Vagina (tissue), 2 donors: ENCODE measurements around the gene PCDHGC3. TPM values are rescaled to one million over a fixed set of nuclear protein-coding genes. Genes with fewer than 3 reads are reported as not detected.
A peak's percentile ranks its signal among the peaks of the same experiment; 100 is the strongest.
"Not testable (repeated sequence)": the region's sequence is repeated elsewhere in the genome, so short reads cannot be mapped to it uniquely, and the experiment has no call there.

Source experiments
- DNase-seq, 2 donors: peaks; one replicate each; pipeline ENCODE4 v3.0.0-alpha.2; 2017; ENCODE audit errors: extremely low spot score in 2 of 2
- H3K27ac ChIP-seq: fragments of 200-600 bp; sonication (generic); one replicate; pipeline ENCODE4 v1.5.1; 2019
- H3K27me3 ChIP-seq: fragments of 200-600 bp; sonication (generic); one replicate; pipeline ENCODE4 v1.5.1; 2019
- H3K36me3 ChIP-seq, 2 donors: fragments of 200-600 bp; sonication (generic); one replicate each; pipeline ENCODE4 v1.5.1; 2017 to 2019
- H3K4me1 ChIP-seq: fragments of 200-600 bp; sonication (generic); one replicate; pipeline ENCODE4 v1.5.1; 2019
- H3K4me3 ChIP-seq, 2 donors: fragments of 200-600 bp; sonication (generic); 1 replicate in 1 of 2; 2 replicates in 1 of 2; pipeline ENCODE4 v1.5.1; 2016 to 2019
- H3K9me3 ChIP-seq: fragments of 200-600 bp; sonication (generic); one replicate; pipeline ENCODE4 v1.5.1; 2019
- CTCF ChIP-seq, 3 experiments: fragments of 450-650 bp in 2 of 3; fragments of 200-600 bp in 1 of 3; sonication (generic) in 1 of 3; IDR thresholded peaks; one replicate each; pipeline ENCODE4 v1.5.1; 2017 to 2019; ENCODE audit warnings: antibody characterized with exemption in 3 of 3, mild to moderate bottlenecking in 2 of 3, moderate library complexity in 2 of 3
- POLR2A ChIP-seq, 2 donors: fragments of 450-650 bp; IDR thresholded peaks; one replicate each; pipeline ENCODE4 v1.6.1; 2017; ENCODE audit warnings: antibody characterized with exemption in 2 of 2, mild to moderate bottlenecking in 2 of 2, moderate library complexity in 2 of 2
- POLR2AphosphoS5 ChIP-seq, 2 donors: sonication (generic); formaldehyde crosslinking; IDR thresholded peaks; one replicate each; pipeline ENCODE4 v1.9.0; 2017; ENCODE audit warnings: antibody characterized with exemption in 2 of 2, mild to moderate bottlenecking in 2 of 2, low read depth in 1 of 2; ENCODE audit not compliant: insufficient read depth in 1 of 2
- intact Hi-C: fragments of 100-400 bp; cut with DNase I; formaldehyde crosslinking; loops from one replicate; pipeline ENCODE4 v1.15.1; 2023
- total RNA-seq: library from RNA; depleted of rRNA; stranded (reverse); fragments of >200 nt; gene quantifications from one replicate; pipeline ENCODE4 v1.2.3, GENCODE V29; 2016

Gene PCDHGC3
- total RNA-seq, result 78.3 TPM

- peaks cover 41% of the 10 kb centered on the region for H3K4me1 ChIP-seq
- no peaks in the 10 kb centered on the region for H3K27me3 ChIP-seq
- DNase-seq, result peak in 1 of 2 donors; percentile 97
- H3K9me3 ChIP-seq, result no peaks in the 10 kb centered on the region
- intact Hi-C loops, result loop anchor here (2.0 kb wide), 1 partner anchor 51 kb away; no protein-coding TSS in a partner anchor
- peak within 1 kb of the TSS; percentile 71 to 76 for H3K4me3 ChIP-seq
- H3K27ac ChIP-seq, result peak within 1 kb of the TSS; percentile 96
- H3K36me3 ChIP-seq, result peaks cover 0 to 5% of the 10 kb centered on the region in 2 donors
- TF ChIP-seq POLR2AphosphoS5 (IDR thresholded peaks at IDR 0.05; ENCODE audit: insufficient read depth in 1 of 2, low read depth in 1 of 2), result peak; percentile 84 to 93
- peak in 1 of 2 donors; percentile 73 for TF ChIP-seq POLR2A (IDR thresholded peaks at IDR 0.05)
- peak; percentile 26 to 65 (median 37) for TF ChIP-seq CTCF (IDR thresholded peaks at IDR 0.05)
Measured at GRCh38 chr5:141475625-141476131, at the start of gene PCDHGC3. Gene PCDHGC3 (plus strand): TSS chr5:141475966. CDS start chr5:141476117, 151 bp downstream.

- intact Hi-C loops, result no loop called here
Measured at GRCh38 chr5:141427783-141428426, 47.9 kb upstream of the PCDHGC3 start.

GRCh38 chr5:141430332-141431113 lies 45.2 kb upstream of the PCDHGC3 start, which contains the start of gene PCDHGA12:
Gene PCDHGA12 (plus strand): TSS chr5:141430507. CDS start chr5:141430760, 253 bp downstream.
- intact Hi-C loops, result no loop called here
- H3K27ac ChIP-seq, result no peak within 1 kb of the TSS
- H3K4me3 ChIP-seq, result peak within 1 kb of the TSS; percentile 20 to 24
- peaks cover 83% of the 10 kb centered on the region for H3K9me3 ChIP-seq
- H3K27me3 ChIP-seq, result no peaks in the 10 kb centered on the region
- no peaks in the 10 kb centered on the region for H3K4me1 ChIP-seq
- TF ChIP-seq POLR2A (IDR thresholded peaks at IDR 0.05) (no peak), POLR2AphosphoS5 (IDR thresholded peaks at IDR 0.05; ENCODE audit: insufficient read depth in 1 of 2, low read depth in 1 of 2) (no peak), CTCF (IDR thresholded peaks at IDR 0.05) (peak in 2 of 3 experiments; percentile 6 to 20)
- H3K36me3 ChIP-seq, result peaks cover 0 to 22% of the 10 kb centered on the region in 2 donors
- DNase-seq, result no peak

More at GRCh38 chr5:141427783-141428426, 47.9 kb upstream of the PCDHGC3 start:
- H3K36me3 ChIP-seq, result peaks cover 0 to 16% of the 10 kb centered on the region in 2 donors
- H3K9me3 ChIP-seq, result peaks cover 92% of the 10 kb centered on the region
- H3K27me3 ChIP-seq, result no peaks in the 10 kb centered on the region
- no peak overlapping the region for H3K4me3 ChIP-seq
- no peaks in the 10 kb centered on the region for H3K4me1 ChIP-seq
- no peak overlapping the region for H3K27ac ChIP-seq
- TF ChIP-seq POLR2A (IDR thresholded peaks at IDR 0.05), result no peak
- TF ChIP-seq POLR2AphosphoS5 (IDR thresholded peaks at IDR 0.05; ENCODE audit: insufficient read depth in 1 of 2, low read depth in 1 of 2), result no peak
- no peak for TF ChIP-seq CTCF (IDR thresholded peaks at IDR 0.05)
- DNase-seq, result no peak

GRCh38 chr5:141431286-141431685 lies 44.5 kb upstream of the PCDHGC3 start:
- H3K4me3 ChIP-seq, result peak overlapping the region; percentile 20 to 24
- intact Hi-C loops, result no loop called here
- TF ChIP-seq CTCF (IDR thresholded peaks at IDR 0.05) (no peak), POLR2A (IDR thresholded peaks at IDR 0.05) (no peak), POLR2AphosphoS5 (IDR thresholded peaks at IDR 0.05; ENCODE audit: insufficient read depth in 1 of 2, low read depth in 1 of 2) (no peak)
- no peaks in the 10 kb centered on the region for H3K27me3 ChIP-seq
- no peak for DNase-seq
- H3K27ac ChIP-seq, result no peak overlapping the region
- peaks cover 83% of the 10 kb centered on the region for H3K9me3 ChIP-seq
- H3K36me3 ChIP-seq, result peaks cover 0 to 22% of the 10 kb centered on the region in 2 donors
- no peaks in the 10 kb centered on the region for H3K4me1 ChIP-seq

GRCh38 chr5:141432308-141432707 lies 43.5 kb upstream of the PCDHGC3 start:
- H3K4me3 ChIP-seq, H3K27me3 ChIP-seq, H3K4me1 ChIP-seq, DNase-seq, intact Hi-C loops, H3K27ac ChIP-seq: not testable (repeated sequence)
- H3K9me3 ChIP-seq, result peaks cover 74% of the 10 kb centered on the region
- peaks cover 0 to 17% of the 10 kb centered on the region in 2 donors for H3K36me3 ChIP-seq

- Histone ChIP-seq H3K9me3 (peaks cover 69% of the 10 kb centered on the region), H3K36me3 (peaks cover 0 to 17% of the 10 kb centered on the region in 2 donors)
- H3K4me3 ChIP-seq, intact Hi-C loops, H3K27me3 ChIP-seq, H3K27ac ChIP-seq, DNase-seq, H3K4me1 ChIP-seq: not testable (repeated sequence)
Measured at GRCh38 chr5:141432726-141433125, 43.0 kb upstream of the PCDHGC3 start.
